Prostate gland (tissue), 2 donors: ENCODE data around the gene ATE1. TPM values are rescaled to one million over a fixed set of nuclear protein-coding genes. Genes with fewer than 3 reads are reported as not detected.
A peak's percentile ranks its signal among the peaks of the same experiment; 100 is the strongest.

Experiments
- DNase-seq: peaks from one replicate; pipeline ENCODE4 v3.0.0-alpha.2; 2019; ENCODE audit warnings: low spot score
- H3K27ac ChIP-seq, 2 donors: fragments of 200-600 bp; sonication (generic); 2 replicates each; pipeline ENCODE4 v1.5.1; 2017 to 2019
- H3K27me3 ChIP-seq: fragments of 200-600 bp; sonication (generic); replicated peaks from 2 replicates; pipeline ENCODE4 v1.5.1; 2019; ENCODE audit not compliant: insufficient read depth
- H3K36me3 ChIP-seq, 2 donors: fragments of 200-600 bp; sonication (generic); 1 replicate in 1 of 2; 2 replicates in 1 of 2; pipeline versions ENCODE4 v1.5.1 to v1.8.1; 2017 to 2019
- H3K4me1 ChIP-seq: fragments of 200-600 bp; sonication (generic); replicated peaks from 2 replicates; pipeline ENCODE4 v1.5.1; 2019
- H3K4me3 ChIP-seq, 2 donors: fragments of 200-600 bp; sonication (generic); 2 replicates each; pipeline ENCODE4 v1.5.1; 2017 to 2019
- H3K9me3 ChIP-seq: fragments of 200-600 bp; sonication (generic); 2 replicates; pipeline ENCODE4 v1.5.1; 2017
- POLR2A ChIP-seq: fragments of 450-650 bp; IDR thresholded peaks from one replicate; pipeline ENCODE4 v1.6.1; 2016; ENCODE audit warnings: antibody characterized with exemption, mild to moderate bottlenecking
- POLR2AphosphoS5 ChIP-seq: sonication (generic); formaldehyde crosslinking; IDR thresholded peaks from one replicate; pipeline ENCODE4 v1.6.1; 2017; ENCODE audit warnings: antibody characterized with exemption
- WGBS: methylation state at CpG from one replicate; pipeline ENCODE4 v1.1.5; 2018; 5-methylcytosine and 5-hydroxymethylcytosine counted together
- intact Hi-C: fragments of 100-400 bp; cut with DNase I; formaldehyde crosslinking; loops from one replicate; pipeline ENCODE4 v1.14.2; 2022
- total RNA-seq, 2 donors: library from RNA; depleted of rRNA; stranded (reverse); fragments of >200 nt; gene quantifications; one replicate each; pipeline ENCODE4 v1.1.0, GENCODE V29; 2016
- TF ChIP-seq, protein P1 (sequence below), 4 experiments: fragments of 200-600 bp in 2 of 4; fragments of 450-650 bp in 2 of 4; sonication (generic) in 2 of 4; IDR thresholded peaks; 1 replicate in 3 of 4; 2 replicates in 1 of 4; pipeline ENCODE4 v1.5.1; 2016 to 2019; ENCODE audit warnings: antibody characterized with exemption in 4 of 4, mild to moderate bottlenecking in 2 of 4, moderate library complexity in 2 of 4

Gene ATE1
- total RNA-seq, 2 donors from 2014 or later, result 29.9 to 36.2 TPM

DNA sequence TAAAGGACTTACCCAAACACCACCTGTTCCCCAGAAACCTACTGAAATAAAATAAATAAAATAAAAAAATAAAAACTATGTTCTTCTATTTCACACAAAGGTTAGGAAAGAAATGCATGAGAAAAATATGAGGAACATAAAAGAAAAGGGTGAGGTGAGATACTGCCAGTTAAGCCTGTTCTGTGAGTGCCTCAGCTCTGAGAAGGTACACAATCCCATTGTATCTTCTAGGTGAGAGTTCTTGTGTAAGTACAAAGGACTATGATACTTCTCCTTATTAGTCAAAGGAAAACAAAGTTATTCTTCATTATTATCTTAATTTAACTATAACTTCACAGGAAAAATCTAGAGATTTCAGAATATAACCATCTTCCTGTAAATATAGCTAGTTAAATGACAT is 86.0 kb downstream of the ATE1 start:
- no peaks in the 10 kb centered on the region for H3K9me3 ChIP-seq
- H3K4me1 ChIP-seq, result no peaks in the 10 kb centered on the region
- intact Hi-C loops, result no loop called here
- H3K27me3 ChIP-seq, result no peaks in the 10 kb centered on the region
- TF ChIP-seq, protein P1, sequence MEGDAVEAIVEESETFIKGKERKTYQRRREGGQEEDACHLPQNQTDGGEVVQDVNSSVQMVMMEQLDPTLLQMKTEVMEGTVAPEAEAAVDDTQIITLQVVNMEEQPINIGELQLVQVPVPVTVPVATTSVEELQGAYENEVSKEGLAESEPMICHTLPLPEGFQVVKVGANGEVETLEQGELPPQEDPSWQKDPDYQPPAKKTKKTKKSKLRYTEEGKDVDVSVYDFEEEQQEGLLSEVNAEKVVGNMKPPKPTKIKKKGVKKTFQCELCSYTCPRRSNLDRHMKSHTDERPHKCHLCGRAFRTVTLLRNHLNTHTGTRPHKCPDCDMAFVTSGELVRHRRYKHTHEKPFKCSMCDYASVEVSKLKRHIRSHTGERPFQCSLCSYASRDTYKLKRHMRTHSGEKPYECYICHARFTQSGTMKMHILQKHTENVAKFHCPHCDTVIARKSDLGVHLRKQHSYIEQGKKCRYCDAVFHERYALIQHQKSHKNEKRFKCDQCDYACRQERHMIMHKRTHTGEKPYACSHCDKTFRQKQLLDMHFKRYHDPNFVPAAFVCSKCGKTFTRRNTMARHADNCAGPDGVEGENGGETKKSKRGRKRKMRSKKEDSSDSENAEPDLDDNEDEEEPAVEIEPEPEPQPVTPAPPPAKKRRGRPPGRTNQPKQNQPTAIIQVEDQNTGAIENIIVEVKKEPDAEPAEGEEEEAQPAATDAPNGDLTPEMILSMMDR (IDR thresholded peaks at IDR 0.05), result no peak
- peak; percentile 14 for TF ChIP-seq POLR2AphosphoS5
- H3K27ac ChIP-seq, result no peak overlapping the region
- no peak for DNase-seq
- H3K4me3 ChIP-seq, result no peak overlapping the region
- H3K36me3 ChIP-seq, result no peaks in the 10 kb centered on the region

DNA sequence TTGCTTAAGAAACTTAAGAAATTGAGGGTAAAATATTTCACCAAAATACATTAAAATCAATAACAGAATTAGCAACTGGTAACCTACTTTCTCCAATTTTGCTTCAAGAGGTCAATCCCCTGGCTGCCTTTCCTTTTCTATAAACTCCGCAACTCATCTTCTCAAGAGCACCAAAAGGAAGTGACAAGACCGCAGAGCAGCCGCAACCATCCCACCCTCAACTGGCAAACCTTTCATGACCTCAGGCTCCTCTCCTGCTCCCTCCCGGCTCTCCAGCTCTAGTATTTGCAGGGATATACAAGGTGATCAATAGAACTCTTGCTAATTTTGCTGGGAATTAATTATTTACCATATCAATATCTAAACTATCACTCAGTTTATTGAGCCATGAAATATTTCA is 88.9 kb downstream of the ATE1 start:
- intact Hi-C loops, result no loop called here
- TF ChIP-seq POLR2A (no peak), POLR2AphosphoS5 (no peak)
- TF ChIP-seq, protein P1 (IDR thresholded peaks at IDR 0.05), result no peak
- Histone ChIP-seq H3K36me3 (no peaks in the 10 kb centered on the region), H3K4me3 (no peak overlapping the region), H3K27ac (no peak overlapping the region), H3K27me3 (no peaks in the 10 kb centered on the region), H3K9me3 (no peaks in the 10 kb centered on the region), H3K4me1 (peaks cover 4% of the 10 kb centered on the region)
- WGBS, result 97% methylated on average over 4 of the region's 4 CpGs
- no peak for DNase-seq

GRCh38 chr10:121838149-121838548 is 89.7 kb downstream of the ATE1 start:
- TF ChIP-seq POLR2A, result no peak
- TF ChIP-seq POLR2AphosphoS5, result no peak
- TF ChIP-seq, protein P1 (IDR thresholded peaks at IDR 0.05), result no peak
- Histone ChIP-seq H3K27me3 (no peaks in the 10 kb centered on the region), H3K36me3 (no peaks in the 10 kb centered on the region), H3K9me3 (no peaks in the 10 kb centered on the region), H3K4me3 (no peak overlapping the region), H3K27ac (no peak overlapping the region), H3K4me1 (peaks cover 5% of the 10 kb centered on the region)
- DNase-seq, result no peak
- intact Hi-C loops, result no loop called here
- 83% methylated on average over 3 of the region's 4 CpGs for WGBS

GRCh38 chr10:121836171-121836570 is 91.7 kb downstream of the ATE1 start:
- Histone ChIP-seq H3K27ac (peak overlapping the region in 1 of 2 donors; percentile 43), H3K27me3 (no peaks in the 10 kb centered on the region), H3K4me3 (no peak overlapping the region), H3K36me3 (no peaks in the 10 kb centered on the region), H3K4me1 (peaks cover 5% of the 10 kb centered on the region), H3K9me3 (no peaks in the 10 kb centered on the region)
- no peak for TF ChIP-seq POLR2AphosphoS5
- TF ChIP-seq, protein P1 (IDR thresholded peaks at IDR 0.05), result no peak
- no peak for TF ChIP-seq POLR2A
- intact Hi-C loops, result no loop called here
- no peak for DNase-seq
- WGBS, result 77% methylated on average over 6 of the region's 6 CpGs

DNA sequence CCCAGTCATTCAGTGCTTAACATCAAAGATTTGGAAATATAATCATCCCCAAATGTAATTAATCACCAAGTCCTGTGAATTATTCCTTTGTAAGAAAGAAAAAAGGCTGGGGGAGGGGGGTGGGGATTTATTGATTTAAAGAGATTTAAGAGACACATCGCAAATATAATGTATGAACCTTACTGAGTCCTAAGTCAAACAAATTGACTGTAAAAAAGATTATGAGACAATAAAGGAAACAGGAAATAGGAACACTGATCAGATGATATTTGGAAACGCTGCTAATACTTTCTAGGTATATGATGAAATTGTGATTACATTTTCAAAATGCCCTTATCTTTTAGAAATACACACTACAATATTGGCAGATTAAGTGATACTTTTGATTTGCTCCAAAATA is 92.5 kb downstream of the ATE1 start:
- H3K36me3 ChIP-seq, result no peaks in the 10 kb centered on the region
- WGBS, result 40% methylated on average over 2 of the region's 2 CpGs
- no peaks in the 10 kb centered on the region for H3K9me3 ChIP-seq
- H3K4me3 ChIP-seq, result no peak overlapping the region
- TF ChIP-seq POLR2A (no peak), POLR2AphosphoS5 (no peak)
- TF ChIP-seq, protein P1 (IDR thresholded peaks at IDR 0.05), result no peak
- no peaks in the 10 kb centered on the region for H3K27me3 ChIP-seq
- peak overlapping the region in 1 of 2 donors; percentile 43 for H3K27ac ChIP-seq
- DNase-seq, result no peak
- peaks cover 5% of the 10 kb centered on the region for H3K4me1 ChIP-seq
- intact Hi-C loops, result no loop called here
